Activated naive CD8-positive, alpha-beta T cell treated with anti-CD3 and anti-CD28 coated beads for 36 hours (primary cell): ENCODE results near the gene TCP11. TPM values are rescaled to one million over a fixed set of nuclear protein-coding genes. Genes with fewer than 3 reads are reported as not detected.

Experiments
- DNase-seq: peaks from one replicate; pipeline ENCODE4 v3.0.0; 2021
- H3K27ac Mint-ChIP-seq: one replicate; pipeline ENCODE4 v1.8.0; 2022; ENCODE audit warnings: mild to moderate bottlenecking, moderate library complexity, mixed read lengths
- H3K27me3 Mint-ChIP-seq: one replicate; pipeline ENCODE4 v1.8.0; 2022; ENCODE audit warnings: mild to moderate bottlenecking, mixed read lengths
- H3K36me3 Mint-ChIP-seq: one replicate; pipeline ENCODE4 v1.8.0; 2021; ENCODE audit warnings: mild to moderate bottlenecking, mixed read lengths
- H3K4me1 Mint-ChIP-seq: one replicate; pipeline ENCODE4 v1.8.0; 2021; ENCODE audit warnings: mixed read lengths
- H3K4me3 Mint-ChIP-seq: one replicate; pipeline ENCODE4 v1.8.0; 2022; ENCODE audit warnings: mild to moderate bottlenecking, moderate library complexity, mixed read lengths
- H3K9me3 Mint-ChIP-seq: one replicate; pipeline ENCODE4 v1.8.0; 2022; ENCODE audit warnings: mixed read lengths
- total RNA-seq, 2 experiments: library from RNA; stranded (reverse); gene quantifications; one replicate each; pipeline ENCODE4 v1.2.3, GENCODE V29; 2021

TCP11 gene
- total RNA-seq = not detected

GRCh38 chr6:35141007-35141655 lies at the start of gene TCP11:
Gene TCP11, minus strand, starts transcription at chr6:35141339. Its CDS starts 469 bp downstream, at chr6:35140870.
- Mint-ChIP-seq H3K27me3 (peaks cover 35% of the 10 kb centered on the region), H3K4me3 (peak within 1 kb of the TSS; percentile 41), H3K27ac (no peak within 1 kb of the TSS), H3K4me1 (peaks cover 8% of the 10 kb centered on the region), H3K9me3 (no peaks in the 10 kb centered on the region), H3K36me3 (no peaks in the 10 kb centered on the region)
- peak; percentile 47 for DNase-seq

DNA sequence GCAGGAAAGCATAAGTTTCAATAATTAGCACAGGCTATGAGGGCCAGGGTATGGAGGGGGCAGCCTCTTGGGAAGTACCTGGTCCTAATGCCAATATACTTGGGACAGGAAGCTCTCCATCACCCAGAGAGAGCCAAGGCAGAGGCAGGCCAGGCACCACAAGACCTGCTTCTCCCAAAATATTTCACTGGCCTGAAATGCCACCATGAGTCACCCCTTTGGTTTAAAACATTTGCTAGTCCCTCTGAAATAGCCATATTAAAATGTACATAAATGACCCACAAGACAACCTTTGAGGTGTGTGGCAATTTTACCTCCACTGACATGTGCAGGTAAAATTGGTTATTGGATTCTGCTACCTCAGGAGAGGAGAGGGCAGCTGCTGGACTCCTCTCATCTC lies 49.2 kb upstream of the TCP11 start:
- no peak for DNase-seq
- Mint-ChIP-seq H3K9me3 (no peaks in the 10 kb centered on the region), H3K27ac (no peak overlapping the region), H3K36me3 (no peaks in the 10 kb centered on the region), H3K27me3 (peaks cover 14% of the 10 kb centered on the region), H3K4me1 (no peaks in the 10 kb centered on the region), H3K4me3 (no peak overlapping the region)

DNA sequence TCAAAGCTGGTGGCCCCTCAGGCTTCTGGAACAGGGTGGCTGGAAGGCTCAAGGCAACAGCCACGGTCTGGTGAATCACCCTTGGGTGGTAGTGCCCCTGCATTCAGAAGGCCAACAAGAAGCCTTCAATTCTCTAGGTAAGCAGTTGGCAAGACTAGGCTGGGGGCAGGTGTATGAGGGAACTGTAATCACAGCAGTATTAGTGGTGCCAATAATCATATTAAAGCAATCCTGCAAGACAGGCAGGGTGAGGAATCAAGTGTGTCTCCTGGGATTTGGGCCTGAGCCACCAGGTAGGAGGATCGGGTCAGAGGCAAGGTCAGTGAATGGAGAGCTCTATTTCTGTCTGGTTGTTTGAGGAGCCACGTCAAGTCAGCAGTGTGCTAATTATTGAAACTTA lies 47.7 kb upstream of the TCP11 start:
- H3K27ac Mint-ChIP-seq = no peak overlapping the region
- H3K9me3 Mint-ChIP-seq = no peaks in the 10 kb centered on the region
- DNase-seq = no peak
- H3K4me3 Mint-ChIP-seq = no peak overlapping the region
- H3K27me3 Mint-ChIP-seq = peaks cover 17% of the 10 kb centered on the region
- H3K4me1 Mint-ChIP-seq = no peaks in the 10 kb centered on the region
- no peaks in the 10 kb centered on the region for H3K36me3 Mint-ChIP-seq

DNA sequence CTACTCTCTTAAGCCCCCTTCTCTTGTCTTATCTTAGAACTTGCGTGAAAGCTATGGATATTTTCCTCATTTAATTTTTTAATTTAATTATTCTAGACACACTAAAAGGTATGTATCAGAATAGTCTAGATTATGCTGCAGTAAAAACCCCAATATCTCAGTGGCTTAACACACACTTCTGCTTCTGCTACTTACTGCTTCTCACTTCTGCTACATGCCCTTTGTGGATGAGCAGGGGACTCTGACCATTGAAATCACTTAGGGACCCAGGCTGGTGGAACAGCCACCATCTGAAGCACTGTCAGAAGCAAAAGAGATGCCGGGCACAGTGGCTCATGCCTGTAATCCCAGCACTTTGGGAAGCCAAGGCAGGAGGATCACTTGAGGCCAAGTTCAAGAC lies 45.4 kb upstream of the TCP11 start:
- H3K36me3 Mint-ChIP-seq = no peaks in the 10 kb centered on the region
- no peaks in the 10 kb centered on the region for H3K4me1 Mint-ChIP-seq
- no peaks in the 10 kb centered on the region for H3K9me3 Mint-ChIP-seq
- H3K4me3 Mint-ChIP-seq = no peak overlapping the region
- H3K27me3 Mint-ChIP-seq = peaks cover 28% of the 10 kb centered on the region
- H3K27ac Mint-ChIP-seq = no peak overlapping the region
- no peak for DNase-seq

GRCh38 chr6:35185971-35186370 lies 44.8 kb upstream of the TCP11 start:
- H3K27ac Mint-ChIP-seq = no peak overlapping the region

DNA sequence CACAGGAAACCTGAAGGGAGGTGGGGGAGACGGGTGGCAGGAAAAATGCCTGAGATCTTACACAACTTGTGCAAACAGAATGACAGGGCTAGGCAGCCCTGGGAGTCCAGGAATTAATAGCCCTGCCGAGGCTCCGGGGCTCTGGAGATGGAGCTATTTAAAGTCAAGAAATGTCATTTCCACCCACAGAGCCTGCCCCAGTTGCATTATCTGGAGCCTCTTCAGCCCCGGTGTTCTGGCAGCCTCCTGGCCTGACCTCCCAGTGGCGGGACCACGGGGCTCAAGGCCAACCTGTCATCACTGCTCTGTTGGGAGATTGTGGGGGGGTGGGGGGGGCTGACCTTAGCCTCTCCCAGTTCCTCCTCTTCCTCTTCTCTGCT lies 44.2 kb upstream of the TCP11 start:
- Mint-ChIP-seq H3K9me3 (no peaks in the 10 kb centered on the region), H3K4me3 (no peak overlapping the region), H3K27ac (no peak overlapping the region), H3K27me3 (peaks cover 28% of the 10 kb centered on the region), H3K4me1 (no peaks in the 10 kb centered on the region), H3K36me3 (no peaks in the 10 kb centered on the region)
- DNase-seq = no peak

More at GRCh38 chr6:35185971-35186370, 44.8 kb upstream of the TCP11 start:
- Mint-ChIP-seq H3K4me3 (no peak overlapping the region), H3K27me3 (peaks cover 28% of the 10 kb centered on the region), H3K36me3 (no peaks in the 10 kb centered on the region), H3K4me1 (no peaks in the 10 kb centered on the region), H3K9me3 (no peaks in the 10 kb centered on the region)
- no peak for DNase-seq

DNA sequence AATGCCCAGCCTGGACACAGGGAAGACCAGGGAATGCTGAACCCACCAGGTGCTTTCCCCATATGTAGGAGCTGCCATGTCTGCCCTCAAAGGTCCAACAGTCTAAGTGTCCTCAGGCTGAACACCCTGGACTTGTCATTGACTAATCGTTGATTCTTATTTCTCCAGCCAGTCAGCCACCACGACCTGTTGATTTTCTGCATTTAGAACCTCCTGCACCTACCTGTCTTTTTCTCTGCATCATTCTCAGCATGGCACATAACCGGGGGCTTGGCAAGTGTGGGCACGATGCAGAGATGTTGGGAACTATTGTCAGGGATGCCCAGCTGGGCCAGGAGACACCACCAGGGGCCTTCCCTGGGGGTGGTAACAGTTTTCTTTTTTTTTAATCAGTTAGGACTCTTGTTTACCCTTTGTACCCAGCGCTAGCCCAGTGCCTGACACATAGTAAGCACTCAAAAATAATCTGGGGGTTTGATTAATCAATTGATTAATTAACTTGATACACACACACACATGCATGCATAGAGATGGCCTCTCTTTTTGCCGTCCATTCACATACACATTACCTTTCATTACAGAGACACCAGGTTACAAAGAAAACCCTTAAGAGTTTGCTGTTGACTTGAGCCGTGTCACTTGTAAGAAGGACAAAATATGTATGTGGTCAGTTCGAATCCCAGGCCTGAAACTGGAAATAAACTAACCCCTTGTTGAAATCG lies 43.6 kb upstream of the TCP11 start:
- Mint-ChIP-seq H3K4me3 (no peak overlapping the region), H3K36me3 (no peaks in the 10 kb centered on the region), H3K4me1 (no peaks in the 10 kb centered on the region), H3K9me3 (no peaks in the 10 kb centered on the region), H3K27ac (no peak overlapping the region), H3K27me3 (peaks cover 28% of the 10 kb centered on the region)
- DNase-seq = no peak

DNA sequence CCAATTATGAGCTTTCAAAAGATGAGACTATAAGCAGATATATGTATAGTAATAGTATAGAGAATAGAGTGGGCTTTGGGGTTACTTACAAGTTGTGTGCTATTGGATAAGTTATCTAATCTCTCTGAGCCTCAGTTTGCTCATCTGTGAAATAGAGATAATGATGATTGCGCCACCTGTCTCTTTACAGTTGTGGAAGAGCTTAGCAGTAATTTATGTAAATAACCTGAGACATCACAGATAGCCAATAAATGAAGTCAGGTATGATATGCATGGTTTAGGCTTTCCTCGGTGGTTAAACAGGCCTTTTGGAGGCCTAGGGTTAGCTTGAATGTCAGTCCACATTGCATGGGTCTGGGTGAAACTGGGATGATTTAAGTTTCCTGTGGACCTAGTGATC lies 42.8 kb upstream of the TCP11 start:
- Mint-ChIP-seq H3K36me3 (no peaks in the 10 kb centered on the region), H3K9me3 (no peaks in the 10 kb centered on the region), H3K27me3 (peaks cover 28% of the 10 kb centered on the region), H3K4me1 (no peaks in the 10 kb centered on the region), H3K4me3 (no peak overlapping the region), H3K27ac (no peak overlapping the region)
- no peak for DNase-seq

GRCh38 chr6:35183281-35183680 lies 42.1 kb upstream of the TCP11 start:
- no peaks in the 10 kb centered on the region for H3K4me1 Mint-ChIP-seq
- peaks cover 28% of the 10 kb centered on the region for H3K27me3 Mint-ChIP-seq

DNA sequence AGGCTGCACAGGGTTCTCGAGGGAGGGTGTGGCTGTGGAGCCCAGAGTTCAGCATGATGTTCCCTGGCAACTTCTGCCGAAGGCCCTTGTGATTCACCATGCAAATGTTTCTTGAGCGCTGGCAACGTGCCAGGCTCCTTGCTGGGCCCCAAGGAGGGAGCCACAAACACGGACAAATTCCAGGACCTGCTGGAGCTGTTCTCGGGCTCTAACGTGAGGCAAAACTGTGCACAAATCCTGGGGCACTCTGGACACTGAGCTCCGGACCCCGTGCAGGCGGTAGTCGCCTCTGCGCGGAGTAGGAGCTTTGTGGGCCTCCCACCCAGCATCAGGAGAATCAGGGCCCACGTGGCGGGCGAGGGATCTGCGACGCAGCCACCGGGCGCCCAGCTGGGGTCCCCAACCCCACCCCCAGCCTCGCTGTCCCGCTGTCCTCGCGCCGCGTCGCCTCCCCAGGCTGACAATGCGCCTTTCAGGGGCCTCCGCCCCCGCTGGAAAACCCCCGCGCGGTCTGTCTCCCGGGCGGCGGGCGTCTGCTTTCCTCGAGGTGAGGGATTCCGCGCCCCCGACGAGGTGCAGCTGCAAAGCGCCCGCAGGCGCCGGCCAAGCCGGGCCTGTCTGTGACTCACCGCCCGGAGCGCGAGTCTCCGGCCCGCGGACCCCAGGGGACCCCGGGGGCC lies 40.9 kb upstream of the TCP11 start:
- Mint-ChIP-seq H3K27ac (no peak overlapping the region), H3K27me3 (peaks cover 23% of the 10 kb centered on the region), H3K36me3 (no peaks in the 10 kb centered on the region), H3K4me1 (no peaks in the 10 kb centered on the region), H3K4me3 (no peak overlapping the region), H3K9me3 (no peaks in the 10 kb centered on the region)
- DNase-seq = peak; percentile 29

More at GRCh38 chr6:35183281-35183680, 42.1 kb upstream of the TCP11 start:
- Mint-ChIP-seq H3K9me3 (no peaks in the 10 kb centered on the region), H3K4me3 (no peak overlapping the region), H3K36me3 (no peaks in the 10 kb centered on the region), H3K27ac (no peak overlapping the region)
- no peak for DNase-seq

DNA sequence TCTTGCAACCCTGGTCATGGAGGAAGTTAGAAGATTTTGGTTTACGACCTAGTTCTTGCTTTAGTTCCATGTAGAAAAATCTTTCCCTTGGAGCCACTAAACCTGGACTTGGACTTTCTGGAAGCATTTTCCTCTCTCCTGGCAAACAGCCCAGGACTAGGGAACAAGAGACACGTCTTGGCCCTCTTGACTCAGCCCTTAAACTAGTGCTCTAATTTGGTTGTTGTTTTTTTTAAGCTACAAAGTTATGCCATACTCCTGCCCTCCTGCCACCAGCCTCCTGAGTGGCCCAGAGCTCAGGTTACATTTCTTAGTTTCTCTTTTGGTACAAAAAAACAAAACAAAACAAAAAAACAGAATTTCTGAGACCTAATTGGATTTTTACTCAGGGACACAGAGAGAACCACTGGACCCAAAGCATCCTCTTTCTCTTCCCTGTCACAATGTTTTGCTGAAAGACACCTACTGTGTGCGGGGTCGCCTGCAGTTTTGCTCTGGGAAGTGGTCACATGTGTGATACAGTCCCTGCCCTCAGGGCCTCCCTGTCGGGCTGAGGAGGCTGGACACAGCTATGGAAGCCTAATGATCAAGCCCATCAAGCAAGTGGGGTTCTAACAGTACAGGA lies 40.3 kb upstream of the TCP11 start:
- H3K27me3 Mint-ChIP-seq = peaks cover 22% of the 10 kb centered on the region
- no peak overlapping the region for H3K4me3 Mint-ChIP-seq
- no peak for DNase-seq
- H3K27ac Mint-ChIP-seq = no peak overlapping the region
- no peaks in the 10 kb centered on the region for H3K9me3 Mint-ChIP-seq
- no peaks in the 10 kb centered on the region for H3K36me3 Mint-ChIP-seq
- H3K4me1 Mint-ChIP-seq = no peaks in the 10 kb centered on the region

DNA sequence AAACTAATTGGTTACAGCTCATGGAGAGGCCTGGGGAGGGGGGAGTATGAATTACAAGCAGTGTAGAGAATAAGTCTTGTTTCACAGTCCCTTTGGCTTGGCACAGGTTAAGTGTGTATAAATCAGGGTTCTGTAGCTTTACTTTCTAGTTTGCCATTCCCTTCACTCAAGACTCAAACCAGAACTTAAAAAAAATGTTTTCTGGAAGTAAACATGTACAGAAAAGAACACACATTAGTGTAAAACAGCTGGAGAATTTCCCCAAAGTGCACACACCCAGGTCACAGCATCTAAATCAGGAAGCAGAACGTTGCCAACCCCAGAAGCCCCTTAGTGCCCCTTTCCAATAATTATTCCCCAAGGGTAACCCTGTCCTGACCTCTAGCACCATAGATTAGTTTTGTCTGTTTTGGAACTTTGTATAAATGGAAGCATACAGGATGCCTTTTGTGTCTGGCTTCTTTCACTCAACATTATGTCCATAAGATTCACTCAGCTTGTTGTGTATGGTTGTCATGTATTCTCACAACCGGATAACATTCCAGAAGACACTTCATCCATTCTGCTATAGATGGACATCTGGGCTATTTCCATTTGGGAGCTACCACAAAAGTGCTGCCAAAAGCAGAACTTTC lies 38.9 kb upstream of the TCP11 start:
- Mint-ChIP-seq H3K4me3 (no peak overlapping the region), H3K4me1 (no peaks in the 10 kb centered on the region), H3K27ac (no peak overlapping the region), H3K36me3 (no peaks in the 10 kb centered on the region), H3K9me3 (no peaks in the 10 kb centered on the region), H3K27me3 (peaks cover 26% of the 10 kb centered on the region)
- no peak for DNase-seq

DNA sequence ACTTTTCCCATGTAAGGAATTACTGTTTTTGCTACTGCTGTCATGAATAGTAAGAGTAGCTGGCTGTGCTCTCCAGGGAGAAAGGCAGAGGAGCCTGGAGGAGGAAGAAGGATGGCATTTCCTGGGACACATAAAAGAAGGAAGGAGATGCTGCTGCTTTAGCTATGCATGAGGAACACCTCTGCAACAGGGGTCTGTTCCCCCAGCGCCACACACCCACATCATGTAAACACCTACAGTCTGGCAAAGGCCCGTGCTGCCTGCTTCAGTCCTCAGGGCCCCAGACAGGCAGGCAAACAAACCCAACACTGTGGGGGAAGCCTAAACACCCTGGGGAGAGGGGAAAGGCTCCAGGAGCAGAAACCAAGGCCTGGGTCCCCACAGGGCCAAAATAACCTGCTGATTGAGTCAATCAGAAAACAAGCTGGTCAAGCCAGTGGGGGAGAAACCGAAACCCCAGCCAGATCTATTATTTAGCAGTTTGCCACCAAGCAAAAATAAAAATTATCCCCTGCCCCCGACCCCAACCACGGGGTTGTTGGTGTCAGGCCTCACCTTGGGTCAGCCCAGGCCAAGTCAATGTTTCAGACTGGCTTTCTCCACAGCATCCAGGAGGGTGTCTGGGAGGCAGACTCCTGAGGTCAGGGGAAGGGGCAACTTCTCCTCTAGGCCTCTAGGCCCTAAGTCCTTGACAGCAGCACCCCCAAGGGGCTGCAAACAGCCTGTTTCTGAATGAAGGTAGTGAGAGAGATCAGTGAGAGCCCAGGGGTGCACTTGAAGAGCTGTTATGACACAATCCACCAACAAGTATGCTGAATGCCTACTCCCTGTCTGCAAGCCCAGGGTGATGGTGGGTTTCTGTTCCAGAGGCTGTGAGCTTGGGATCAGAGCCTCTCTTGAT lies 38.0 kb upstream of the TCP11 start:
- Mint-ChIP-seq H3K27me3 (peaks cover 20% of the 10 kb centered on the region), H3K36me3 (no peaks in the 10 kb centered on the region), H3K27ac (no peak overlapping the region), H3K4me1 (no peaks in the 10 kb centered on the region), H3K9me3 (no peaks in the 10 kb centered on the region), H3K4me3 (no peak overlapping the region)
- no peak for DNase-seq

DNA sequence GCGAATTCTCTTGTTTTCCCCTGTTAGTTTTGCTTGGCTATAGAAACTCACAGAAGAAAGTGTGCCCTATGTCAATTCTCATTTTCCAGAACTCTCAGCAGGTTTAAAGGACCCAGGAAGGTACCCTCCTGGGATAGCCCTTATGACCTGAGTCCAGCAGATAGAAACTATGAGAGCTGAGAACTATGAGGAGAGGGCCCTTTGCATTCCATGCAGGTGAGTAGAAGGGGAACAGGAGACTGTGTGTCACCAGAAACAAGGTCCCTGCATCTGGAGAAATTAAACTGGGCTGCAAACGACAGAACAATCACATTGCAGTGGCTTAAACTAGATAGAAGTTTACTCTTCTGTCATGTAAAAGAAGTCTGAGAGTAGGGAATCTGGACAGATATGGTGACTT lies 36.9 kb upstream of the TCP11 start:
- Mint-ChIP-seq H3K4me3 (no peak overlapping the region), H3K27me3 (peaks cover 11% of the 10 kb centered on the region), H3K27ac (no peak overlapping the region), H3K4me1 (no peaks in the 10 kb centered on the region), H3K36me3 (no peaks in the 10 kb centered on the region), H3K9me3 (no peaks in the 10 kb centered on the region)
- DNase-seq = no peak
